ENCODE measurements around the gene GSTCD.

DNA sequence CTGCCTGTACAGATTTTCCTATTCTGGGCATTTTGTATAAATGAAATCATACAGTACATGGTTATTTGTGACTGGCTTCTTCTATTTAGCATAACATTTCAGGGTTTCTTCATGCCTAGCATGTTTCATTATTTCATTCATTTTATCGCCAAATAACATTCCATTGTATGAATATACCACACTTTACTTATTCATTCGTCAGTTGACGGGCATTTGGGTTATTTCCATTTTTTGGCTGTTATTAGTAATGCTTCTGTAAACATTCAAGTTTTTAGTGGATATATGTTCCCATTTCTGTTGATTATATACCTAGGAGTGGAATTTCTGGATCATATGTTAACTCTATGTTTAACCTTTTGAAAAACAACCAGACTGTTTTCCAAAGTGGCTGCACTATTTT, 47.6 kb upstream of the GSTCD start:
- TF ChIP-seq, protein P1, sequence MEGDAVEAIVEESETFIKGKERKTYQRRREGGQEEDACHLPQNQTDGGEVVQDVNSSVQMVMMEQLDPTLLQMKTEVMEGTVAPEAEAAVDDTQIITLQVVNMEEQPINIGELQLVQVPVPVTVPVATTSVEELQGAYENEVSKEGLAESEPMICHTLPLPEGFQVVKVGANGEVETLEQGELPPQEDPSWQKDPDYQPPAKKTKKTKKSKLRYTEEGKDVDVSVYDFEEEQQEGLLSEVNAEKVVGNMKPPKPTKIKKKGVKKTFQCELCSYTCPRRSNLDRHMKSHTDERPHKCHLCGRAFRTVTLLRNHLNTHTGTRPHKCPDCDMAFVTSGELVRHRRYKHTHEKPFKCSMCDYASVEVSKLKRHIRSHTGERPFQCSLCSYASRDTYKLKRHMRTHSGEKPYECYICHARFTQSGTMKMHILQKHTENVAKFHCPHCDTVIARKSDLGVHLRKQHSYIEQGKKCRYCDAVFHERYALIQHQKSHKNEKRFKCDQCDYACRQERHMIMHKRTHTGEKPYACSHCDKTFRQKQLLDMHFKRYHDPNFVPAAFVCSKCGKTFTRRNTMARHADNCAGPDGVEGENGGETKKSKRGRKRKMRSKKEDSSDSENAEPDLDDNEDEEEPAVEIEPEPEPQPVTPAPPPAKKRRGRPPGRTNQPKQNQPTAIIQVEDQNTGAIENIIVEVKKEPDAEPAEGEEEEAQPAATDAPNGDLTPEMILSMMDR (IDR thresholded peaks at IDR 0.05; ENCODE audit: borderline replicate concordance, extremely low read depth, low read length, poor library complexity, severe bottlenecking), result no peak
- no peak for TF ChIP-seq EZH2 (IDR thresholded peaks at IDR 0.05; ENCODE audit: borderline replicate concordance, low read depth, low read length, severe bottlenecking)
